ENCODE data around the gene TXLNA.

TXLNA gene

GRCh38 chr1:32192220-32192948, 12.9 kb downstream of the TXLNA start:
- DNase-seq (ENCODE audit: low read depth in 1 of 2, low spot score in 1 of 2): no peak
- in situ Hi-C loops (cut with HindIII; ENCODE audit: low pct_unique_long_range_greater_than_20kb, low sequenced_read_pairs): no loop called here
- no peak for TF ChIP-seq JUND (IDR thresholded peaks at IDR 0.05; ENCODE audit: low read depth)

- no peak for DNase-seq (ENCODE audit: low read depth in 1 of 2, low spot score in 1 of 2)
- in situ Hi-C loops (cut with HindIII; ENCODE audit: low pct_unique_long_range_greater_than_20kb, low sequenced_read_pairs): no loop called here
- TF ChIP-seq JUND (IDR thresholded peaks at IDR 0.05; ENCODE audit: low read depth): no peak
These were observed 15.5 kb downstream of the TXLNA start for GRCh38 chr1:32194984-32195383.

- no peak for TF ChIP-seq JUND (IDR thresholded peaks at IDR 0.05; ENCODE audit: low read depth)
- DNase-seq (ENCODE audit: low read depth in 1 of 2, low spot score in 1 of 2): no peak
- in situ Hi-C loops (cut with HindIII; ENCODE audit: low pct_unique_long_range_greater_than_20kb, low sequenced_read_pairs): no loop called here
These were observed 16.1 kb downstream of the TXLNA start for GRCh38 chr1:32195531-32195930.

- DNase-seq (ENCODE audit: low read depth in 1 of 2, low spot score in 1 of 2): no peak
- TF ChIP-seq JUND (IDR thresholded peaks at IDR 0.05; ENCODE audit: low read depth): no peak
- in situ Hi-C loops (cut with HindIII; ENCODE audit: low pct_unique_long_range_greater_than_20kb, low sequenced_read_pairs): no loop called here
These were observed 16.7 kb downstream of the TXLNA start for GRCh38 chr1:32195972-32196823.

- in situ Hi-C loops (cut with HindIII; ENCODE audit: low pct_unique_long_range_greater_than_20kb, low sequenced_read_pairs): no loop called here
- no peak for TF ChIP-seq JUND (IDR thresholded peaks at IDR 0.05; ENCODE audit: low read depth)
- DNase-seq (ENCODE audit: low read depth in 1 of 2, low spot score in 1 of 2): no peak
These were observed 17.6 kb downstream of the TXLNA start for GRCh38 chr1:32197074-32197473.

GRCh38 chr1:32197837-32198236, 18.4 kb downstream of the TXLNA start:
- TF ChIP-seq JUND (IDR thresholded peaks at IDR 0.05; ENCODE audit: low read depth): no peak
- in situ Hi-C loops (cut with HindIII; ENCODE audit: low pct_unique_long_range_greater_than_20kb, low sequenced_read_pairs): no loop called here
- no peak for DNase-seq (ENCODE audit: low read depth in 1 of 2, low spot score in 1 of 2)

- no peak for TF ChIP-seq JUND (IDR thresholded peaks at IDR 0.05; ENCODE audit: low read depth)
- DNase-seq (ENCODE audit: low read depth in 1 of 2, low spot score in 1 of 2): no peak
These were observed 19.0 kb downstream of the TXLNA start for GRCh38 chr1:32198237-32199042.

GRCh38 chr1:32199043-32199716, 19.7 kb downstream of the TXLNA start:
- no peak for TF ChIP-seq JUND (IDR thresholded peaks at IDR 0.05; ENCODE audit: low read depth)
- DNase-seq (ENCODE audit: low read depth in 1 of 2, low spot score in 1 of 2): no peak
- in situ Hi-C loops (cut with HindIII; ENCODE audit: low pct_unique_long_range_greater_than_20kb, low sequenced_read_pairs): no loop called here

More at GRCh38 chr1:32198237-32199042, 19.0 kb downstream of the TXLNA start:
- in situ Hi-C loops (cut with HindIII; ENCODE audit: low pct_unique_long_range_greater_than_20kb, low sequenced_read_pairs): no loop called here

GRCh38 chr1:32199717-32200072, 20.2 kb downstream of the TXLNA start:
- TF ChIP-seq JUND (IDR thresholded peaks at IDR 0.05; ENCODE audit: low read depth): no peak
- no peak for DNase-seq (ENCODE audit: low read depth in 1 of 2, low spot score in 1 of 2)
- in situ Hi-C loops (cut with HindIII; ENCODE audit: low pct_unique_long_range_greater_than_20kb, low sequenced_read_pairs): no loop called here

- in situ Hi-C loops (cut with HindIII; ENCODE audit: low pct_unique_long_range_greater_than_20kb, low sequenced_read_pairs): no loop called here
- no peak for TF ChIP-seq JUND (IDR thresholded peaks at IDR 0.05; ENCODE audit: low read depth)
- DNase-seq (ENCODE audit: low read depth in 1 of 2, low spot score in 1 of 2): peak; percentile 39 to 46
These were observed 20.9 kb downstream of the TXLNA start, which contains the start of gene CCDC28B for GRCh38 chr1:32200226-32201010. TSS of gene CCDC28B (plus strand) at chr1:32200595. CDS start at chr1:32201936, 1,341 bp downstream.

- DNase-seq (ENCODE audit: low read depth in 1 of 2, low spot score in 1 of 2): no peak
- in situ Hi-C loops (cut with HindIII; ENCODE audit: low pct_unique_long_range_greater_than_20kb, low sequenced_read_pairs): no loop called here
- TF ChIP-seq JUND (IDR thresholded peaks at IDR 0.05; ENCODE audit: low read depth): no peak
These were observed 21.8 kb downstream of the TXLNA start for GRCh38 chr1:32201011-32201855.

Measured in T47D (cell line).